A549 treated with RU486 at 1 μM for 4 hours (cell line): ENCODE measurements around the gene INPP1. TPM values are rescaled to one million over a fixed set of nuclear protein-coding genes. Genes with fewer than 3 reads are reported as not detected.

Experiments
- total RNA-seq: library from RNA; stranded (reverse); fragments of 200-300 nt; extraction: Qiagen RNA extraction; gene quantifications from 5 replicates; pipeline ENCODE4 v1.2.3, GENCODE V29; 2022; ENCODE audit warnings: low read depth

Gene INPP1
- 24.5 to 29.4 TPM (median 26.3 TPM) in 5 replicates for total RNA-seq

GRCh38 chr2:190343536-190344275 lies at the start of gene INPP1:
Gene INPP1 (plus strand): TSS chr2:190343589. CDS start chr2:190360103, 16,514 bp downstream.

GRCh38 chr2:190319555-190320498 lies 23.6 kb upstream of the INPP1 start, which contains the start of gene HIBCH:
Gene HIBCH (minus strand): TSS chr2:190319826. CDS start chr2:190319750, 76 bp downstream.

GRCh38 chr2:190407662-190408537 lies 64.5 kb downstream of the INPP1 start, which contains the start of gene MFSD6:
Gene MFSD6 (plus strand): TSS chr2:190408355. CDS start chr2:190436030, 27,675 bp downstream.

Other genes with a start within 250 kb of the INPP1 start
- gene HIBCH, start 23.8 kb upstream of the INPP1 start, total RNA-seq: 12.4 to 16.1 TPM (median 16.0 TPM) in 5 replicates
- 15.8 to 26.3 TPM (median 23.1 TPM) in 5 replicates for gene MFSD6, start 64.8 kb downstream of the INPP1 start, total RNA-seq
- 3.5 to 7.6 TPM (median 7.1 TPM) in 5 replicates for gene NEMP2, start 191.1 kb downstream of the INPP1 start, total RNA-seq